ENCODE data around the gene SLCO2A1.

DNA sequence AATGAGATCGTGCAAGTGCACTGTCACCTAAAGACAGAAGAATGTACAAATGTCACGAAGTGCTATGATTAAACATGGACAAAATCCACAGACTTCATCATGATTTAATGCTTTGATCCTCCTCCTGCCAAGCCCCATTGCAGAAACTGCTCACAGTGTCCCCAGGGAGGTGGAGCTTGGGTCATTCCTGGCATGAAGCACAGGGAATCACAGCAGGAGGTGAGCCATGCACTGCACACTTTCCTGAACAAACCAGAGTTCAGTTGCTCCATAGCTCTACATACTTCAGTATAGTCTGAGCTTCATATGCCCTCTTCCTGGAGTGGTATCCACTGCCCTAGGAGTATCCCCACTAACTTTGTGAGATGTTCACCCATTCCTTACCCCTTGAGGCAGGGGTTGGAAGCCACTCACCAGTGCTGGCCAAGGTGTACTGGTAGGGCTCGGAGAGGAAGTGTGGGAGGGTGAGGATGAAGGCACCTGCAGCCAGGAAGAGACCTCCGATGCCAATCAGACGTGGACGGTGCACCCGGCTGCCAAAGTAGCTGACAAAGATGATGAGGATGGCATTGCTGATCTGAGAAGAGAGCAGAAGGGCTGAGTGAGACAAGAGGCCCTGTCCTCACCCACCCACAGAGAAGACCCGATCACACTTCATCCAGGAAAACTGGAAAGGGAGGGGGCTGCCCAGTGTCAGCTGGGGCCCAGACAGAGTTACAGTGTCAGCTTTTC, 56.3 kb downstream of the SLCO2A1 start:
- TF ChIP-seq EZH2 (IDR thresholded peaks at IDR 0.05) (no peak), POLR2AphosphoS5 (IDR thresholded peaks at IDR 0.05; ENCODE audit: borderline replicate concordance, low read depth, low read length) (no peak)

Measured in SK-N-MC (cell line).